GM12801 (cell line): ENCODE data around the gene SELENOF.

Source experiments
- CTCF ChIP-seq: IDR thresholded peaks from one replicate; pipeline ENCODE4 v1.5.1; 2011; ENCODE audit warnings: control low read depth; ENCODE audit not compliant: insufficient read length; ENCODE audit errors: extremely low read depth

The SELENOF gene

DNA sequence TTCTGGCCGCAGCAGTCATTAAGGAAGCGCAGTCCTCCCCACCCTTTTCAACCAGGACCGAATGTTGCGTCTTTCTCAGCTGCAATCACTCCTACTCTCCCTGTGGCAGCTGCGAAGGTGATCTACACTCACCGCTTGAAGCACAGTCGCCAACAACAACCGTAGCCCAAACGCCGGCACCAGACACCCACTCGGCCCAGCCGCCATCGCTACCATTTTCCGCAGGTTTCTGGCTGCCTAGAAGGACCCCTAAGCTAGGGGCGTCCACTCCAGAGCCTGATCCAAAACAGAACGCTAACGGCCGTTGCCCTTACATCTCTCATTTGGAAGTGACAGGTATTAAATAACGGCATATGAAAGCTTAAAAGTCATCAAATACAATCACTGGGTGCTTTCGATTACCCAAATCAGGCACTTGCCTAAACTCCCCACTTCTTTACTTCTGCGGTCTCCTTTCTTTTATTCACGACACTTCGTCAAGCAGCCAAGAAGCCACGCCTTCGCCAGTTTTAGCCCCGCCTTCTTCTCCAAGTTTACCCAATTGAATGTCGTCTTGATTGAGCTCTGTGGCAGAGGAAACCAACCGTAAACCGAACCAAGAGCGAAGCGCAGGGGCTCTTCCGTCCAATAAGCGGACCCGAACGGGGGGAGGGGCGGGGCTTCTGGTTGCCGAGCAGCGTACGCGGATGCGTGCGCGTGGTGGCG is at the start of gene SELENOF:
Gene SELENOF, minus strand, starts transcription at position 231 of the 705 bp plus-strand sequence. Its CDS starts 15 bp downstream, at position 216.
- TF ChIP-seq CTCF = no peak

DNA sequence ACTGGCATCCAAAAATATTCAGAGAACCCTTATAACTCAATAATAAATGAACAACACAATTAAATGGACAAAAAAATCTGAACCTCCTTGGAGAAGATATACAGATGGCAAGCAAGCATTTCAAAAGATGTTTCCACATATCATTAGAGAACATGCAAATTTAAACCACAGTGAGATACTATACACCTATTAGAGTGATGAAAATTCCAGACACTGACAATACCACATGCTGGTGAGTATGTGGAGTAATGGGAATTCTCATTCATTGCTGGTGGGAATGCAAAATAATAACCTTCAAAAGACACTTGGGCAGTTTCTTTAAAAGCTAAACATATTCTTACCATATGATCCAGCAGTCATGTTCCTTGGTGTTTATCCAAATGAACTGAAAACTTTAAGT is 46.6 kb upstream of the SELENOF start:
- TF ChIP-seq CTCF = no peak

DNA sequence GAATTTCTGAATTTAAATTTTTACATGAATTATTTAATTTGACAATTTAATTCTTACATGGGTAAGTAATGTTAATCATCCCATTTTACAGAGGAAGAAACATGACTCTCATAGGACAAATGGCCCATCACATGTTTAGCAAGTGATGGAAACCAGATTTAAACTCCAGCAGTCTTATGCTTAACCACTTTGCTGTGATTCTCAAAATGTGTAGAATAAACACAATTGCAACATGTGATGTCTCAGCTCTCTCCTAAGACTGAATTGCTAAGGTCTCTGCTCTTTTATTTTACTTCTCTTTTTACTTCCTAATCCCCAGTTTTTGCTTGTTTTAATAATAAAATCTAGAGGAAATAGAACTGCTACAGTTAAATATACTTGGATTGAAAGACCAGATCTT is 43.3 kb upstream of the SELENOF start:
- no peak for TF ChIP-seq CTCF

DNA sequence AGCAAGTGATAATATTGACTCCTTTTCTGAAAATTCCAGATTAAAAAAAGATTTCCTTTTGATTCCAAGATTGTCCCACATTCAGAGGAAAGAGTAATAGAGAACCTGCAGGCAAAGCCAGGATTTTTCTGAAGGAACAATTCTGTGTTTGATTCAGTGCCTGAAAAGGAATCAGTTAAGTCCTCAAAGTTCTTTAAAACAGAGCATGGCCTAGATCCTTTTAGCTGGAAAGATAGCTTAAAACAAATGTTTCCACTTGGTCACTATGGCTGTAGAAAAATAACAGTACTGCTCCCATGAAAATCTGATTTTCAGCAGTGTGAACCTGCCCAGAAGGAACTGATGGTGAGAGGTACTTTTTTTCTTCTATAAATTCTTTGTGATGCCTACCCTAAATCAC is 42.3 kb upstream of the SELENOF start:
- TF ChIP-seq CTCF = no peak

GRCh38 chr1:86955678-86956077 is 41.8 kb upstream of the SELENOF start:
- TF ChIP-seq CTCF = no peak

GRCh38 chr1:86953167-86953566 is 39.2 kb upstream of the SELENOF start:
- TF ChIP-seq CTCF = no peak

GRCh38 chr1:86951430-86951829 is 37.5 kb upstream of the SELENOF start:
- no peak for TF ChIP-seq CTCF
